GM19452 (cell line): Measurements from ENCODE around the gene CD44.

ENCODE experiments used
- ATAC-seq: cut with Tn5 transposase; IDR thresholded peaks from one replicate; pipeline ENCODE4 v1.9.1; 2021; ENCODE audit not compliant: unreplicated experiment

CD44 gene

GRCh38 chr11:35250621-35251020 is 111.7 kb downstream of the CD44 start:
- no peak for ATAC-seq

GRCh38 chr11:35253237-35253636 is 114.3 kb downstream of the CD44 start:
- ATAC-seq, result no peak

GRCh38 chr11:35255514-35255913 is 116.5 kb downstream of the CD44 start:
- ATAC-seq, result no peak

GRCh38 chr11:35256296-35256695 is 117.3 kb downstream of the CD44 start:
- no peak for ATAC-seq

- ATAC-seq, result peak; percentile 99
These were observed 118.3 kb downstream of the CD44 start for GRCh38 chr11:35257281-35257680.

- ATAC-seq, result no peak
These were observed 120.6 kb downstream of the CD44 start for GRCh38 chr11:35259529-35259928.

GRCh38 chr11:35260342-35260985 is 121.5 kb downstream of the CD44 start:
- no peak for ATAC-seq

GRCh38 chr11:35261197-35261596 is 122.2 kb downstream of the CD44 start:
- no peak for ATAC-seq

- no peak for ATAC-seq
These were observed 123.1 kb downstream of the CD44 start for GRCh38 chr11:35262056-35262455.

- no peak for ATAC-seq
These were observed 123.8 kb downstream of the CD44 start for GRCh38 chr11:35262735-35263134.

- ATAC-seq, result no peak
These were observed 126.9 kb downstream of the CD44 start for GRCh38 chr11:35265755-35266454.

GRCh38 chr11:35267504-35267903 is 128.5 kb downstream of the CD44 start:
- ATAC-seq, result no peak

- ATAC-seq, result no peak
These were observed 131.4 kb downstream of the CD44 start for GRCh38 chr11:35270342-35270741.

- no peak for ATAC-seq
These were observed 132.1 kb downstream of the CD44 start for GRCh38 chr11:35271031-35271430.

- ATAC-seq, result peak; percentile 90
These were observed 133.5 kb downstream of the CD44 start for GRCh38 chr11:35272391-35272902.

GRCh38 chr11:35274909-35275785 is 136.2 kb downstream of the CD44 start:
- ATAC-seq, result no peak

GRCh38 chr11:35275786-35276170 is 136.8 kb downstream of the CD44 start:
- no peak for ATAC-seq

- no peak for ATAC-seq
These were observed 137.6 kb downstream of the CD44 start for GRCh38 chr11:35276396-35277145.

GRCh38 chr11:35277827-35278226 is 138.9 kb downstream of the CD44 start:
- no peak for ATAC-seq

GRCh38 chr11:35280727-35281126 is 141.8 kb downstream of the CD44 start:
- ATAC-seq, result no peak

GRCh38 chr11:35281169-35281688 is 142.3 kb downstream of the CD44 start:
- ATAC-seq, result no peak
